Suprapubic skin (tissue), 4 donors: ENCODE data around the gene KCTD19. TPM values are rescaled to one million over a fixed set of nuclear protein-coding genes. Genes with fewer than 3 reads are reported as not detected.
A peak's percentile ranks its signal among the peaks of the same experiment; 100 is the strongest.

Source experiments
- DNase-seq, 2 donors: peaks; one replicate each; pipeline ENCODE4 v3.0.0-alpha.2; 2019; ENCODE audit warnings: low spot score in 2 of 2
- H3K27ac ChIP-seq: fragments of 200-600 bp; sonication (generic); one replicate; pipeline ENCODE4 v1.5.1; 2019
- H3K27me3 ChIP-seq: fragments of 200-600 bp; sonication (generic); one replicate; pipeline ENCODE4 v1.5.1; 2019
- H3K36me3 ChIP-seq: fragments of 200-600 bp; sonication (generic); one replicate; pipeline ENCODE4 v1.5.1; 2019
- H3K4me1 ChIP-seq: fragments of 200-600 bp; sonication (generic); one replicate; pipeline ENCODE4 v1.5.1; 2019
- H3K4me3 ChIP-seq: fragments of 200-600 bp; sonication (generic); one replicate; pipeline ENCODE4 v1.5.1; 2019; ENCODE audit warnings: mild to moderate bottlenecking
- H3K9me3 ChIP-seq: fragments of 200-600 bp; sonication (generic); one replicate; pipeline ENCODE4 v1.5.1; 2019
- CTCF ChIP-seq, 2 donors: fragments of 200-600 bp in 1 of 2; fragments of 450-650 bp in 1 of 2; sonication (generic) in 1 of 2; IDR thresholded peaks; one replicate each; pipeline ENCODE4 v1.5.1; 2016 to 2019; ENCODE audit warnings: antibody characterized with exemption in 2 of 2, mild to moderate bottlenecking in 1 of 2, moderate library complexity in 1 of 2
- EP300 ChIP-seq: sonication (generic); formaldehyde crosslinking; IDR thresholded peaks from one replicate; pipeline ENCODE4 v1.6.1; 2017; ENCODE audit warnings: antibody characterized with exemption
- POLR2A ChIP-seq, 2 donors: fragments of 450-650 bp; IDR thresholded peaks; one replicate each; pipeline ENCODE4 v1.6.1; 2017; ENCODE audit warnings: antibody characterized with exemption in 2 of 2, mild to moderate bottlenecking in 2 of 2, moderate library complexity in 2 of 2
- POLR2AphosphoS5 ChIP-seq, 3 donors: sonication (generic); formaldehyde crosslinking; IDR thresholded peaks; one replicate each; pipeline ENCODE4 v1.6.1; 2017; ENCODE audit warnings: antibody characterized with exemption in 3 of 3
- WGBS: methylation state at CpG from one replicate; pipeline ENCODE4 v1.1.5; 2018; 5-methylcytosine and 5-hydroxymethylcytosine counted together
- total RNA-seq, 4 donors: library from RNA; depleted of rRNA; stranded (reverse); fragments of >200 nt; gene quantifications; one replicate each; pipeline ENCODE4 v1.1.0, GENCODE V29; 2016

KCTD19 gene
- total RNA-seq, 4 donors from 2014 or later = 0.25 TPM; not detected in 3

- Histone ChIP-seq H3K27me3 (no peaks in the 10 kb centered on the region), H3K27ac (no peak overlapping the region), H3K4me1 (no peaks in the 10 kb centered on the region), H3K36me3 (no peaks in the 10 kb centered on the region), H3K4me3 (no peak overlapping the region), H3K9me3 (no peaks in the 10 kb centered on the region)
- DNase-seq = no peak
- TF ChIP-seq POLR2AphosphoS5 (IDR thresholded peaks at IDR 0.05) = no peak
- TF ChIP-seq CTCF (IDR thresholded peaks at IDR 0.05) = no peak
- no peak for TF ChIP-seq EP300
- no peak for TF ChIP-seq POLR2A (IDR thresholded peaks at IDR 0.05)
- WGBS = 75% methylated on average over 5 of the region's 5 CpGs
These were observed 61.7 kb downstream of the KCTD19 start for GRCh38 chr16:67264866-67265265.

GRCh38 chr16:67264277-67264676 lies 62.3 kb downstream of the KCTD19 start:
- Histone ChIP-seq H3K4me1 (no peaks in the 10 kb centered on the region), H3K9me3 (no peaks in the 10 kb centered on the region), H3K36me3 (no peaks in the 10 kb centered on the region), H3K4me3 (no peak overlapping the region), H3K27ac (no peak overlapping the region), H3K27me3 (no peaks in the 10 kb centered on the region)
- no peak for DNase-seq
- WGBS = 82% methylated on average over 9 of the region's 9 CpGs
- no peak for TF ChIP-seq CTCF (IDR thresholded peaks at IDR 0.05)
- TF ChIP-seq EP300 = no peak
- no peak for TF ChIP-seq POLR2A (IDR thresholded peaks at IDR 0.05)
- no peak for TF ChIP-seq POLR2AphosphoS5 (IDR thresholded peaks at IDR 0.05)

GRCh38 chr16:67263201-67263600 lies 63.3 kb downstream of the KCTD19 start:
- DNase-seq = no peak
- Histone ChIP-seq H3K27ac (no peak overlapping the region), H3K36me3 (no peaks in the 10 kb centered on the region), H3K9me3 (no peaks in the 10 kb centered on the region), H3K4me1 (no peaks in the 10 kb centered on the region), H3K27me3 (no peaks in the 10 kb centered on the region), H3K4me3 (no peak overlapping the region)
- TF ChIP-seq POLR2AphosphoS5 (IDR thresholded peaks at IDR 0.05) (no peak), POLR2A (IDR thresholded peaks at IDR 0.05) (no peak), EP300 (no peak), CTCF (IDR thresholded peaks at IDR 0.05) (no peak)
- whole genome bisulfite sequencing = 88% methylated on average over 3 of the region's 3 CpGs

DNA sequence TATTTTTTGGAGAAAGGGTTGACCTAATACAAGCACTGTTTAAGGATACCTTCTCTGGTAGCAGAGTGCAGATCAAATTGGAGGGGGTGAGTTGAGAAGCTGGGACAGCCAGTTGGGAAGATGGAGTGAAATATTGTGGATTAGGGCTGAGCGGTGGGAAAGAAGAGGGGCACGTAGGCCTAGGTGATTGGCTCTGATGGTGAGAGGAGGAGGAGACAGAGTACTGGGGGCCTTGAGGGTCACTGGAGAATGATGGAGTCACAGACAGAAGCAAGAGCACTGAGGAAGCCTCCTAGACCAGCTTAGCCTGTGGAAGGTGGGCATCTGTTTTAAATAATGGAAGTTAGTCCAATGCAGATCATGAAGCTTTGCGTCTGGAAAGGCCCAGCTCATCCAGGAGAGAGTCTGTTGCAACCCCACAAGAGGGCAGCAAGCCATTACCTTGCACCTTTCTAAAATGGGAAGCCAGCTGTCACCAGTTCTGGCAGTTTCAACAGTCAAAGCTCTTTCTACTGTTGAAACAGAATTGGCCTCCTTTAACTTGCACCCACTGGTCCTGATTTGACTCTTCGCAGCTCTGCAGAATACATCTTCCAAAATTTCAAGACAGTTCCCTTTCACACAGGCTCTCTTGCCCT lies 66.0 kb downstream of the KCTD19 start:
- H3K9me3 ChIP-seq = no peaks in the 10 kb centered on the region
- no peaks in the 10 kb centered on the region for H3K36me3 ChIP-seq
- DNase-seq = peak in 1 of 2 donors; percentile 29
- TF ChIP-seq EP300 = no peak
- no peak for TF ChIP-seq POLR2AphosphoS5 (IDR thresholded peaks at IDR 0.05)
- TF ChIP-seq CTCF (IDR thresholded peaks at IDR 0.05) = peak in 1 of 2 donors; percentile 35
- no peak for TF ChIP-seq POLR2A (IDR thresholded peaks at IDR 0.05)
- H3K27me3 ChIP-seq = no peaks in the 10 kb centered on the region
- H3K27ac ChIP-seq = no peak overlapping the region
- H3K4me1 ChIP-seq = no peaks in the 10 kb centered on the region
- WGBS = 59% methylated on average over 4 of the region's 4 CpGs
- no peak overlapping the region for H3K4me3 ChIP-seq

DNA sequence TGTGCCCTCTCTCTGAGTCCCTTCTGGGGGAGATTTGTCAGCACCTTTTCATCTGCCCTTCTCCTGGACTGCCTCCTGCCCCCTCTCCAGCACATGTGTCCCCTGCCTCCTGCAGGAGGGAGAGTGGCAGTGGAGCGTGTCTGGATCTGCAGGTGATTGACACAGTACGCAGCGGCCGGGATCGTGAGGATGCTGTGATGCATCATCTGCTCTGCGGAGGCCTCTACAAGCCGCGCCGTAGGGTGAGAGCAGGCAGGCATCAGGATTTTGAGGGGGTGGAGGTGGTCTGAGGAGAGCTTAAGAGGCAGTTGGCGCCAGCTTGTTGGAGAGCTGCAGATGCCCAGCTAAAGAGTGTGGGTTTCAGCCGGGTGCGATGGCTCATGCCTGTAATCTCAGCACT lies 66.8 kb downstream of the KCTD19 start:
- Histone ChIP-seq H3K4me1 (no peaks in the 10 kb centered on the region), H3K9me3 (no peaks in the 10 kb centered on the region), H3K36me3 (no peaks in the 10 kb centered on the region), H3K4me3 (no peak overlapping the region), H3K27ac (no peak overlapping the region), H3K27me3 (no peaks in the 10 kb centered on the region)
- DNase-seq = peak in 1 of 2 donors; percentile 40
- WGBS = 85% methylated on average over 12 of the region's 12 CpGs
- TF ChIP-seq EP300 = no peak
- TF ChIP-seq CTCF (IDR thresholded peaks at IDR 0.05) = no peak
- no peak for TF ChIP-seq POLR2A (IDR thresholded peaks at IDR 0.05)
- no peak for TF ChIP-seq POLR2AphosphoS5 (IDR thresholded peaks at IDR 0.05)
